Measurements from ENCODE around the gene C2orf92.

C2orf92 gene

DNA sequence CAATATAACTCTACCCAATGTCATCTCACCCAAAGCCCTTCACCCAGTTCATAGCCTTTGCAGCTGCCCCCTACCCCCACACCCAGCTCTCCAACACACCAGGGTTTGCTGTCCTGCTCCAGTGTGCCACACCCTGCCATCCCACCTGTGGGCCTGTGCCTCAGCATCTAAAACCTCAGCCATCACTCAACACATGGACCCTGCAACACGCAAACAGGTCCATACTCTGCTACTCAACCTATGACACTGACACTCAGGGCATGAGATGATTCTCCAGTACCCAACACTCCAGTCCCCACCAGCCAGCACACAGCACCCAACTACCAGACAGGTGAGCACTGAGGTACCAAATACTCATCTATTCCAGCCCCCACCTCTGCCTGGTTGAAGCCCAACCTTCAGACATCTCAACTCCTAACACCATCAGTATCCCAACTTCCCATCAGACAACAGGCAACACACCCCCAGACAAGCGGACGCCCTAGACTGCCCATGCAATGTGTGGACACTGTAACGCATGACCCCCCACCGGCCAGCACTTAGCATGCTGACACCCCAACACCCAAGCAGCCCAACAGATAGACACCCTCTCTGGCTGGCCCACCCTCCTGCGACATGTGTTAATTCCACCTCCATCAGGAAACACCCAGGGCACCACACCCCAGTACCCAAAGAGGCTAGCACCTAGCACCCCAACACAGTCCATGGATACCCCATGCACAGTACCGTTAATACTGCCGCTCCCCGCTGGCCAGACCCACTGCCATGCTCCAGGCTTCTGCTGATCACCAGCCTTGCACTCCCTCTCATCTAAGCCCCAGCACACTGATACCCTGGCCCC lies 68.9 kb downstream of the C2orf92 start:
- TF ChIP-seq, protein P1, sequence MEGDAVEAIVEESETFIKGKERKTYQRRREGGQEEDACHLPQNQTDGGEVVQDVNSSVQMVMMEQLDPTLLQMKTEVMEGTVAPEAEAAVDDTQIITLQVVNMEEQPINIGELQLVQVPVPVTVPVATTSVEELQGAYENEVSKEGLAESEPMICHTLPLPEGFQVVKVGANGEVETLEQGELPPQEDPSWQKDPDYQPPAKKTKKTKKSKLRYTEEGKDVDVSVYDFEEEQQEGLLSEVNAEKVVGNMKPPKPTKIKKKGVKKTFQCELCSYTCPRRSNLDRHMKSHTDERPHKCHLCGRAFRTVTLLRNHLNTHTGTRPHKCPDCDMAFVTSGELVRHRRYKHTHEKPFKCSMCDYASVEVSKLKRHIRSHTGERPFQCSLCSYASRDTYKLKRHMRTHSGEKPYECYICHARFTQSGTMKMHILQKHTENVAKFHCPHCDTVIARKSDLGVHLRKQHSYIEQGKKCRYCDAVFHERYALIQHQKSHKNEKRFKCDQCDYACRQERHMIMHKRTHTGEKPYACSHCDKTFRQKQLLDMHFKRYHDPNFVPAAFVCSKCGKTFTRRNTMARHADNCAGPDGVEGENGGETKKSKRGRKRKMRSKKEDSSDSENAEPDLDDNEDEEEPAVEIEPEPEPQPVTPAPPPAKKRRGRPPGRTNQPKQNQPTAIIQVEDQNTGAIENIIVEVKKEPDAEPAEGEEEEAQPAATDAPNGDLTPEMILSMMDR (conservative IDR thresholded peaks at IDR 0.05; ENCODE audit: low read depth, low read length): no peak
- no peak for DNase-seq (ENCODE audit: low read depth)
- H3K4me3 ChIP-seq (ENCODE audit: low read length): no peak overlapping the region

DNA sequence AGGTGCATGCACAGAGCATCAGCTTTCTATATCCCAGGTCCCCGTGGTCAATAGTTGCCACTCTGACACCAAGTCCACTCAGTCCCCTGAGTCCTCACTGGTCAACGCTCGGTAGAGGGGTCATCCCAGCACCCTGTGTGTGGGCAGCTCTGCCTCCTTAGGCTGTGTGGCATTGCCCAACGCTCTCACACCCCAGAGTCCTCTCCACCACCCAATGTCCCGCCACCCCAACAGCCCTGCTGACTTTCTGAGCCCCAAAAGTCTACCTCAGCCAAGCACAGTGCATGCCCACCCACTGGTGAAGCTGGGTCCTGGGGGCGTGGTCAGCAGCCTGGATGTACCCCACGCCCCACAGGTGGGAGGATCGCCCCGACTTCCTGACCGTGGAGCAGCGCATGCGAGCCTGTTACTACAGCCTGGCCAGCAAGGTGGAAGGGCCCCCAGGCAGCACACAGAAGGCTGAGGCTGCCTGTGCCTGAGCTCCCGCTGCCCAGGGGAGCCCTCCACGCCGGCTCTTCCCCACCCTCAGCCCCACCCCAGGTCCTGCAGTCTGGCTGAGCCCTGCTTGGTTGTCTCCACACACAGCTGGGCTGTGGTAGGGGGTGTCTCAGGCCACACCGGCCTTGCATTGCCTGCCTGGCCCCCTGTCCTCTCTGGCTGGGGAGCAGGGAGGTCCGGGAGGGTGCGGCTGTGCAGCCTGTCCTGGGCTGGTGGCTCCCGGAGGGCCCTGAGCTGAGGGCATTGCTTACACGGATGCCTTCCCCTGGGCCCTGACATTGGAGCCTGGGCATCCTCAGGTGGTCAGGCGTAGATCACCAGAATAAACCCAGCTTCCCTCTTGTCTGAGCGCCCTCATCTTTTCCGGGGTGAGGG lies 69.7 kb downstream of the C2orf92 start:
- TF ChIP-seq, protein P1 (conservative IDR thresholded peaks at IDR 0.05; ENCODE audit: low read depth, low read length): no peak
- no peak overlapping the region for H3K4me3 ChIP-seq (ENCODE audit: low read length)
- DNase-seq (ENCODE audit: low read depth): no peak

DNA sequence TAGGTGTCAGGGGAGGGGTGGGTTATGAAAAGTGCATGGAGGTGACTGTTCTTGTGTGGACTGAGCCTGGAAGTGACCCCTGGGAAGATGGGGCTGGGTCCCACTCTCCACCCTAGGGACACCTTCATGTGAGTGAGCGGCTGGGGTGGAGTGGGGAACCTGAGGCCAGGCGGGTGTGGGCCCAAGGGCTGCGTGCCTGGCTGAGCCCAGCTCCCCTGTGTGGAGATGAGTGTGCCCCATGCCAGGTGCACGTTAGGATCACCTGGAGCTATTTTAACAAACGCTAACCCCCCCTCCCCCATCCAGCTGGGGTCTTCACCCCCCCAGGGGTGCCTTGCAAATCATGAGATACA lies 70.4 kb downstream of the C2orf92 start:
- DNase-seq (ENCODE audit: low read depth): no peak
- no peak overlapping the region for H3K4me3 ChIP-seq (ENCODE audit: low read length)
- TF ChIP-seq, protein P1 (conservative IDR thresholded peaks at IDR 0.05; ENCODE audit: low read depth, low read length): no peak

DNA sequence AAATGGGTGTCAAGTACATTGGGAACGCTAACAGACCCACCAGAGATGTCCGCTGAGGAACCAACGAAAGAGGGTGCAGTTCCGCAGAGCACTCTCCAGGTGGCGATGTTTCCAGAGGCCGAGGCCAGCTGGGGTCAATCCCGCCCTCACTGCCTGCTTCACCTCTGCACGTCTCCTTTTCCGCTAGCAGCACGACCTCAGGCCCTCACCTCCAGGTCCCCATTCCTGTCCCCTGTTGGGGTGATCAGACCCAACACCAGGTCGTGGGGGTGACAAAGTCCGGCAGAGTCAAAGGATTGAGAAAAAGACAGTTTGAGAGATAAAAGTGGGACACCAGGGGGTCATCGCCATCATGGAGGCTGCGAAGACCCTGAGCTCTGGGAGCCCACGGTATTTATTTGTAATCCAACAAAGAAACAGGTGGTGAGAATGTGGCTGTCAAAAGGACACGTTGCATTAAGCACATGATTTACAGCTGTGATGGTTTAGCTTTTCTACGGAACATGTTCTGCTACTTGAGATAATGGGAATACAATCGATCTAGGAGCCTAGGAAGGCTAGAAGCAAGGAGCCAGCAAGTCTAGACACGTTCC lies 71.2 kb downstream of the C2orf92 start:
- no peak overlapping the region for H3K4me3 ChIP-seq (ENCODE audit: low read length)
- no peak for DNase-seq (ENCODE audit: low read depth)
- TF ChIP-seq, protein P1 (conservative IDR thresholded peaks at IDR 0.05; ENCODE audit: low read depth, low read length): peak; percentile 86

DNA sequence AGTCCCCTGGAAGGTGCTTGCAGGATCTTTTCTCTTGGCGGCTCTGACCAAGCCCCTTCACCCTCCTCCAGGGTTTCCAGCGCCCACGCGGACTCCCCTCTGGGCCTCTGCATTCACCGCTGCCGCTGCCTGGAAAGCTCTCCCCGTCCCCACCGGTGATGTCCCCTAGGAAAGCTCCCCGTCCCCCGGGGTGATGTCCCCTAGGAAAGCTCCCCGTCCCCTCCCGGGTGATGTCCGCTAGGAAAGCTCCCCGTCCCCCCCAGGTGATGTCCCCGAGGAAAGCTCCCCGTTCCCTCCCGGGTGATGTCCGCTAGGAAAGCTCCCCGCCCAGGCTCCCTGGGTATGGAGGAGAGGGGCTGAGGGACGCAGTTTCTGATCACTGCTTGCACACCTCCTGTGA lies 71.7 kb downstream of the C2orf92 start:
- no peak overlapping the region for H3K4me3 ChIP-seq (ENCODE audit: low read length)
- no peak for DNase-seq (ENCODE audit: low read depth)
- TF ChIP-seq, protein P1 (conservative IDR thresholded peaks at IDR 0.05; ENCODE audit: low read depth, low read length): no peak

DNA sequence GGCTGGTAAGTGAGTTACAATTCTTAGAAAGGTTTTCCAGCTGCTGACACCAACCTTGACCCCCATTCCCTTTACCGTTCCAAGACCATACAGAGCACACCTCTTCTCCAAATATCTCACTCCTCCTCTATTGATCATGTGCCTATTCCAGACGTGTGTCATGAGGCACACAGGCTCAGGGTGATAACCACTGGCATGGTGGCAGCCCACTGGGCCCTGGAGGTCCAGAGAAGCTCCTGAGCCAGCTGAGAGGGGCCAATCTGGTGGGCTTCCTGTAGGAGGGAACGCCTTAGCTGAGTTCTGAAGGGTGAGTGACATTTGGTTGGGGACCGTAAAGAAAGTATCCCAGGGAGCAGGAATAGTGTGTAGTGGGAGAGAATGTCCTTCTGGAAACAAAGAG lies 72.2 kb downstream of the C2orf92 start:
- no peak for DNase-seq (ENCODE audit: low read depth)
- TF ChIP-seq, protein P1 (conservative IDR thresholded peaks at IDR 0.05; ENCODE audit: low read depth, low read length): no peak
- H3K4me3 ChIP-seq (ENCODE audit: low read length): no peak overlapping the region
